ENCODE measurements around the gene PLD4.

DNA sequence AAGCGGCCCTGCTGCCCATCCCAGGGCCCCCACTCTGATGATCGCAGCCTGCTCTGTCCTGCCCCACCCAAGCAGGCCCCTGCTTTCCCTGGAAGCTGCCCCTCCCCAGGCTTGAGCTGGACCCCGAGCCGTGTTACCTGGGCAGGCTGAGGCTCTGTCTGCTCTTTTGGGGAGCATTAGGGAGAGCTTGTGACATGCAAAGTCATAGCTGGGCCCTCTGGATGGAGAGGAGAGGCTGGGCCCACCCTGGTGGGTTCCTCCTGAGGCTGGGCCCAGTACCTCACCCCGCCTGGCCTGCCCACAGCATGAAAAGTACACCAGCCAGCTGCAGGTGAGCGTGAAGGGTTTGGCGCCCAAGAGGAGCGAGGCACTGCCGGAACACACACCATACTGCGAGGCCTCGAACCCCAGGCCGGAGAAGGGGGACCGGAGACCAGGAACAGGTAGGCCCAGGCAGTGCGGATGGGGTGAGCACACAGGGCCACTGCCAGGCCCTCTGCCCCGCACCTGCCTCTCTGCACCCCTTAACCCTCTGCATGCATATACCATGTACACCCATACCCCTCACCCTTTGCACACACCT lies 44.6 kb upstream of the PLD4 start:
- no peak for TF ChIP-seq POLR2A (IDR thresholded peaks at IDR 0.05; ENCODE audit: low read depth, low read length)
- no peak for TF ChIP-seq POLR2AphosphoS5 (IDR thresholded peaks at IDR 0.05; ENCODE audit: low read depth, low read length)
- no peak for TF ChIP-seq TAF1 (IDR thresholded peaks at IDR 0.05; ENCODE audit: borderline replicate concordance, low read depth, low read length)

Measured in GM12892 (cell line).